Measurements from ENCODE around the gene ARMH3. TPM values are rescaled to one million over a fixed set of nuclear protein-coding genes. Genes with fewer than 3 reads are reported as not detected.

ARMH3 gene
- total and polyA plus RNA-seq, 7 experiments from 2014 or later, result 19.7 to 34.0 (median 27.6) TPM

- Histone ChIP-seq H3K4me3 (ENCODE audit: low read length) (no peak overlapping the region), H3K9me3 (ENCODE audit: control insufficient read depth in 2 of 3, low read length in 3 of 3) (no peaks in the 10 kb centered on the region), H3K27ac (ENCODE audit: low read depth, low read length) (no peak overlapping the region), H3K27me3 (ENCODE audit: control insufficient read depth in 2 of 2, insufficient read depth in 2 of 2, low read length in 2 of 2) (no peaks in the 10 kb centered on the region), H3K4me1 (ENCODE audit: control insufficient read depth in 2 of 2, insufficient read depth in 2 of 2, low read length in 2 of 2) (no peaks in the 10 kb centered on the region), H3K36me3 (ENCODE audit: control insufficient read depth in 2 of 3, insufficient read depth in 3 of 3, low read length in 3 of 3) (peaks cover 0 to 7% (median 0%) of the 10 kb centered on the region in 3 experiments)
- intact Hi-C loops (cut with micrococcal nuclease), result no loop called here
- Mint-ChIP-seq H3K4me1 (peaks cover 8 to 19% (median 15%) of the 10 kb centered on the region in 7 donors), H3K27ac (peak overlapping the region in 4 of 9 donors; percentile 5 to 38 (median 18)), H3K4me3 (no peak overlapping the region), H3K27me3 (no peaks in the 10 kb centered on the region), H3K9me3 (no peaks in the 10 kb centered on the region), H3K36me3 (peaks cover 2 to 38% (median 9%) of the 10 kb centered on the region in 5 donors)
- ATAC-seq (no peak), DNase-seq (no peak)
- ChIA-PET POLR2A (no interaction called here), CTCF (interaction anchor here (0.6 to 0.8 kb wide), 2 partner anchors 219 to 683 kb away, joined by 3 to 5 read pairs; no protein-coding TSS in a partner anchor)
These were observed 180.8 kb downstream of the ARMH3 start for GRCh38 chr10:101875068-101875688.

GRCh38 chr10:101874252-101874651 is 181.7 kb downstream of the ARMH3 start:
- H3K36me3 Mint-ChIP-seq, result peaks cover 2 to 39% (median 5%) of the 10 kb centered on the region in 5 donors
- Histone ChIP-seq H3K4me1 (ENCODE audit: control insufficient read depth in 2 of 2, insufficient read depth in 2 of 2, low read length in 2 of 2) (no peaks in the 10 kb centered on the region), H3K36me3 (ENCODE audit: control insufficient read depth in 2 of 3, insufficient read depth in 3 of 3, low read length in 3 of 3) (no peaks in the 10 kb centered on the region), H3K9me3 (ENCODE audit: control insufficient read depth in 2 of 3, low read length in 3 of 3) (no peaks in the 10 kb centered on the region), H3K27ac (ENCODE audit: low read depth, low read length) (no peak overlapping the region), H3K27me3 (ENCODE audit: control insufficient read depth in 2 of 2, insufficient read depth in 2 of 2, low read length in 2 of 2) (no peaks in the 10 kb centered on the region), H3K4me3 (ENCODE audit: low read length) (no peak overlapping the region)
- POLR2A ChIA-PET, result no interaction called here
- ATAC-seq (no peak), DNase-seq (no peak)
- intact Hi-C loops (cut with micrococcal nuclease), result no loop called here
- H3K4me3 Mint-ChIP-seq, result no peak overlapping the region
- CTCF ChIA-PET, result interaction anchor here (0.8 kb wide), 1 partner anchor 218 kb away, joined by 3 read pairs; no protein-coding TSS in a partner anchor
- no peak overlapping the region for H3K27ac Mint-ChIP-seq
- peaks cover 8 to 19% (median 15%) of the 10 kb centered on the region in 7 donors for H3K4me1 Mint-ChIP-seq
- H3K9me3 Mint-ChIP-seq, result no peaks in the 10 kb centered on the region
- no peaks in the 10 kb centered on the region for H3K27me3 Mint-ChIP-seq

- peaks cover 0 to 9% (median 2%) of the 10 kb centered on the region in 11 donors for H3K9me3 Mint-ChIP-seq
- POLR2A ChIA-PET, result interaction anchor here (0.7 kb wide), 1 partner anchor 64 kb away, joined by 4 read pairs; no protein-coding TSS in a partner anchor
These were observed 188.0 kb downstream of the ARMH3 start for GRCh38 chr10:101867931-101868330.

GRCh38 chr10:101859530-101859929 is 196.4 kb downstream of the ARMH3 start:
- H3K9me3 Mint-ChIP-seq, result peaks cover 6 to 18% (median 11%) of the 10 kb centered on the region in 11 donors
- ChIA-PET POLR2A (interaction anchor here (0.6 kb wide), 1 partner anchor 1642 kb away, joined by 3 read pairs; no protein-coding TSS in a partner anchor), CTCF (interaction anchor here (0.6 kb wide), 1 partner anchor 29 kb away, joined by 3 read pairs; no protein-coding TSS in a partner anchor)
- Histone ChIP-seq H3K36me3 (ENCODE audit: control insufficient read depth in 2 of 3, insufficient read depth in 3 of 3, low read length in 3 of 3) (no peaks in the 10 kb centered on the region), H3K27me3 (ENCODE audit: control insufficient read depth in 2 of 2, insufficient read depth in 2 of 2, low read length in 2 of 2) (no peaks in the 10 kb centered on the region), H3K9me3 (ENCODE audit: control insufficient read depth in 2 of 3, low read length in 3 of 3) (peaks cover 0 to 4% (median 0%) of the 10 kb centered on the region in 3 experiments), H3K4me3 (ENCODE audit: low read length) (no peak overlapping the region), H3K27ac (ENCODE audit: low read depth, low read length) (no peak overlapping the region), H3K4me1 (ENCODE audit: control insufficient read depth in 2 of 2, insufficient read depth in 2 of 2, low read length in 2 of 2) (peaks cover 0 to 8% of the 10 kb centered on the region in 2 donors)
- DNase-seq (no peak), ATAC-seq (no peak)
- no peak overlapping the region for H3K4me3 Mint-ChIP-seq
- H3K27ac Mint-ChIP-seq, result peak overlapping the region in 1 of 9 donors; percentile 75
- no peaks in the 10 kb centered on the region for H3K27me3 Mint-ChIP-seq
- H3K4me1 Mint-ChIP-seq, result peaks cover 0 to 24% (median 5%) of the 10 kb centered on the region in 7 donors
- H3K36me3 Mint-ChIP-seq, result peaks cover 20 to 68% (median 44%) of the 10 kb centered on the region in 5 donors
- intact Hi-C loops (cut with micrococcal nuclease), result no loop called here

More at GRCh38 chr10:101867931-101868330, 188.0 kb downstream of the ARMH3 start:
- H3K4me1 ChIP-seq (ENCODE audit: control insufficient read depth in 2 of 2, insufficient read depth in 2 of 2, low read length in 2 of 2), result no peaks in the 10 kb centered on the region
- no peak overlapping the region for H3K27ac ChIP-seq (ENCODE audit: low read depth, low read length)
- Mint-ChIP-seq H3K4me1 (peaks cover 0 to 2% (median 0%) of the 10 kb centered on the region in 7 donors), H3K27ac (no peak overlapping the region), H3K27me3 (no peaks in the 10 kb centered on the region), H3K36me3 (peaks cover 4 to 55% (median 33%) of the 10 kb centered on the region in 5 donors), H3K4me3 (no peak overlapping the region)
- intact Hi-C loops (cut with micrococcal nuclease), result no loop called here
- no peaks in the 10 kb centered on the region for H3K27me3 ChIP-seq (ENCODE audit: control insufficient read depth in 2 of 2, insufficient read depth in 2 of 2, low read length in 2 of 2)
- ATAC-seq (no peak), DNase-seq (no peak)
- no peaks in the 10 kb centered on the region for H3K9me3 ChIP-seq (ENCODE audit: control insufficient read depth in 2 of 3, low read length in 3 of 3)
- peaks cover 0 to 4% (median 0%) of the 10 kb centered on the region in 3 experiments for H3K36me3 ChIP-seq (ENCODE audit: control insufficient read depth in 2 of 3, insufficient read depth in 3 of 3, low read length in 3 of 3)
- H3K4me3 ChIP-seq (ENCODE audit: low read length), result no peak overlapping the region
- CTCF ChIA-PET, result no interaction called here

GRCh38 chr10:101858723-101859500 is 197.1 kb downstream of the ARMH3 start:
- Mint-ChIP-seq H3K9me3 (peaks cover 4 to 18% (median 11%) of the 10 kb centered on the region in 11 donors), H3K36me3 (peaks cover 20 to 62% (median 38%) of the 10 kb centered on the region in 5 donors), H3K27me3 (no peaks in the 10 kb centered on the region), H3K4me3 (peak overlapping the region in 1 of 10 donors; percentile 44), H3K27ac (peak overlapping the region in 2 of 9 donors; percentile 75 to 80), H3K4me1 (peaks cover 0 to 22% (median 5%) of the 10 kb centered on the region in 7 donors)
- Histone ChIP-seq H3K4me1 (ENCODE audit: control insufficient read depth in 2 of 2, insufficient read depth in 2 of 2, low read length in 2 of 2) (peaks cover 0 to 8% of the 10 kb centered on the region in 2 donors), H3K27me3 (ENCODE audit: control insufficient read depth in 2 of 2, insufficient read depth in 2 of 2, low read length in 2 of 2) (no peaks in the 10 kb centered on the region), H3K9me3 (ENCODE audit: control insufficient read depth in 2 of 3, low read length in 3 of 3) (peaks cover 0 to 4% (median 0%) of the 10 kb centered on the region in 3 experiments), H3K27ac (ENCODE audit: low read depth, low read length) (no peak overlapping the region), H3K36me3 (ENCODE audit: control insufficient read depth in 2 of 3, insufficient read depth in 3 of 3, low read length in 3 of 3) (no peaks in the 10 kb centered on the region), H3K4me3 (ENCODE audit: low read length) (no peak overlapping the region)
- POLR2A ChIA-PET, result interaction anchor here (0.6 kb wide), 1 partner anchor 1643 kb away, joined by 3 read pairs; no protein-coding TSS in a partner anchor
- ATAC-seq (peak; percentile 16), DNase-seq (no peak)
- CTCF ChIA-PET, result interaction anchor here (0.6 to 1.3 kb wide), 4 partner anchors 17 to 222 kb away, joined by 3 to 6 read pairs (median 3); no protein-coding TSS in a partner anchor
- intact Hi-C loops (cut with micrococcal nuclease), result no loop called here

GRCh38 chr10:101857802-101858476 is 198.0 kb downstream of the ARMH3 start:
- intact Hi-C loops (cut with micrococcal nuclease), result no loop called here
- Histone ChIP-seq H3K9me3 (ENCODE audit: control insufficient read depth in 2 of 3, low read length in 3 of 3) (peaks cover 0 to 4% (median 0%) of the 10 kb centered on the region in 3 experiments), H3K4me3 (ENCODE audit: low read length) (no peak overlapping the region), H3K27me3 (ENCODE audit: control insufficient read depth in 2 of 2, insufficient read depth in 2 of 2, low read length in 2 of 2) (no peaks in the 10 kb centered on the region), H3K4me1 (ENCODE audit: control insufficient read depth in 2 of 2, insufficient read depth in 2 of 2, low read length in 2 of 2) (peaks cover 0 to 8% of the 10 kb centered on the region in 2 donors), H3K27ac (ENCODE audit: low read depth, low read length) (no peak overlapping the region), H3K36me3 (ENCODE audit: control insufficient read depth in 2 of 3, insufficient read depth in 3 of 3, low read length in 3 of 3) (no peaks in the 10 kb centered on the region)
- Mint-ChIP-seq H3K36me3 (peaks cover 20 to 63% (median 36%) of the 10 kb centered on the region in 5 donors), H3K4me3 (no peak overlapping the region), H3K27ac (peak overlapping the region in 1 of 9 donors; percentile 38), H3K9me3 (peaks cover 4 to 18% (median 11%) of the 10 kb centered on the region in 11 donors), H3K27me3 (no peaks in the 10 kb centered on the region), H3K4me1 (peaks cover 0 to 25% (median 5%) of the 10 kb centered on the region in 7 donors)
- ATAC-seq (no peak), DNase-seq (no peak)
- CTCF ChIA-PET, result interaction anchor here (1.0 to 1.3 kb wide), 3 partner anchors 16 to 32 kb away, joined by 3 to 6 read pairs (median 3); no protein-coding TSS in a partner anchor
- POLR2A ChIA-PET, result no interaction called here
